ENCODE data around the gene MAP3K3. TPM values are rescaled to one million over a fixed set of nuclear protein-coding genes. Genes with fewer than 3 reads are reported as not detected.

MAP3K3 gene
- total RNA-seq, 1 donor from 2014 or later, result 38.2 TPM

- H3K36me3 Mint-ChIP-seq (ENCODE audit: low read depth), result peaks cover 3% of the 10 kb centered on the region
- no peaks in the 10 kb centered on the region for H3K9me3 Mint-ChIP-seq (ENCODE audit: low read depth)
- DNase-seq (ENCODE audit: low spot score), result no peak
- H3K27me3 Mint-ChIP-seq (ENCODE audit: low read depth), result no peaks in the 10 kb centered on the region
- no peak for TF ChIP-seq CTCF (IDR thresholded peaks at IDR 0.05)
- H3K27ac Mint-ChIP-seq (ENCODE audit: unreplicated experiment), result no peak overlapping the region
- H3K4me1 Mint-ChIP-seq (ENCODE audit: low read depth), result peaks cover 17% of the 10 kb centered on the region
- H3K4me3 Mint-ChIP-seq (ENCODE audit: unreplicated experiment), result no peak overlapping the region
Observed at GRCh38 chr17:63631062-63631461, 8.8 kb downstream of the MAP3K3 start.

- no peak overlapping the region for H3K4me3 Mint-ChIP-seq (ENCODE audit: unreplicated experiment)
- H3K36me3 Mint-ChIP-seq (ENCODE audit: low read depth), result peaks cover 8% of the 10 kb centered on the region
- H3K27me3 Mint-ChIP-seq (ENCODE audit: low read depth), result no peaks in the 10 kb centered on the region
- no peak for TF ChIP-seq CTCF (IDR thresholded peaks at IDR 0.05)
- DNase-seq (ENCODE audit: low spot score), result no peak
- no peak overlapping the region for H3K27ac Mint-ChIP-seq (ENCODE audit: unreplicated experiment)
- no peaks in the 10 kb centered on the region for H3K9me3 Mint-ChIP-seq (ENCODE audit: low read depth)
- peaks cover 13% of the 10 kb centered on the region for H3K4me1 Mint-ChIP-seq (ENCODE audit: low read depth)
Observed at GRCh38 chr17:63631626-63632025, 9.4 kb downstream of the MAP3K3 start.

GRCh38 chr17:63633742-63634141 lies 11.5 kb downstream of the MAP3K3 start:
- Mint-ChIP-seq H3K4me1 (ENCODE audit: low read depth) (peaks cover 16% of the 10 kb centered on the region), H3K9me3 (ENCODE audit: low read depth) (no peaks in the 10 kb centered on the region), H3K4me3 (ENCODE audit: unreplicated experiment) (no peak overlapping the region)

GRCh38 chr17:63634163-63634562 lies 11.9 kb downstream of the MAP3K3 start:
- no peak for TF ChIP-seq CTCF (IDR thresholded peaks at IDR 0.05)
- H3K27ac Mint-ChIP-seq (ENCODE audit: unreplicated experiment), result peak overlapping the region; percentile 19
- H3K36me3 Mint-ChIP-seq (ENCODE audit: low read depth), result peaks cover 14% of the 10 kb centered on the region
- peaks cover 20% of the 10 kb centered on the region for H3K4me1 Mint-ChIP-seq (ENCODE audit: low read depth)
- no peaks in the 10 kb centered on the region for H3K9me3 Mint-ChIP-seq (ENCODE audit: low read depth)
- no peaks in the 10 kb centered on the region for H3K27me3 Mint-ChIP-seq (ENCODE audit: low read depth)
- no peak for DNase-seq (ENCODE audit: low spot score)
- H3K4me3 Mint-ChIP-seq (ENCODE audit: unreplicated experiment), result no peak overlapping the region

More at GRCh38 chr17:63633742-63634141, 11.5 kb downstream of the MAP3K3 start:
- H3K36me3 Mint-ChIP-seq (ENCODE audit: low read depth), result peaks cover 12% of the 10 kb centered on the region
- TF ChIP-seq CTCF (IDR thresholded peaks at IDR 0.05), result no peak
- DNase-seq (ENCODE audit: low spot score), result no peak
- no peaks in the 10 kb centered on the region for H3K27me3 Mint-ChIP-seq (ENCODE audit: low read depth)
- no peak overlapping the region for H3K27ac Mint-ChIP-seq (ENCODE audit: unreplicated experiment)

- Mint-ChIP-seq H3K4me3 (ENCODE audit: unreplicated experiment) (no peak overlapping the region), H3K4me1 (ENCODE audit: low read depth) (peaks cover 23% of the 10 kb centered on the region), H3K36me3 (ENCODE audit: low read depth) (peaks cover 15% of the 10 kb centered on the region)
Observed at GRCh38 chr17:63634816-63635215, 12.6 kb downstream of the MAP3K3 start.

More at GRCh38 chr17:63634816-63635215, 12.6 kb downstream of the MAP3K3 start:
- DNase-seq (ENCODE audit: low spot score), result no peak
- H3K27ac Mint-ChIP-seq (ENCODE audit: unreplicated experiment), result no peak overlapping the region
- H3K9me3 Mint-ChIP-seq (ENCODE audit: low read depth), result no peaks in the 10 kb centered on the region
- H3K27me3 Mint-ChIP-seq (ENCODE audit: low read depth), result no peaks in the 10 kb centered on the region
- TF ChIP-seq CTCF (IDR thresholded peaks at IDR 0.05), result no peak

Data from chondrocyte (in vitro differentiated cells).